Measurements from ENCODE around the gene OR4K5.

OR4K5 gene

GRCh38 chr14:19920021-19920657 is at the start of gene OR4K5:
Gene OR4K5 (plus strand): TSS chr14:19920607. CDS start chr14:19920607, 0 bp downstream.
- no peaks in the 10 kb centered on the region for H3K27me3 ChIP-seq (replicated peaks; ENCODE audit: control insufficient read depth, insufficient read depth, low read length)
- no peak for DNase-seq (ENCODE audit: extremely low read depth, insufficient read length)
- TF ChIP-seq CTCF (IDR thresholded peaks at IDR 0.05; ENCODE audit: insufficient read depth, low read length, poor library complexity, severe bottlenecking) = no peak
- no peaks in the 10 kb centered on the region for H3K36me3 ChIP-seq (ENCODE audit: control insufficient read depth, insufficient read depth, low read length)
- no peak within 1 kb of the TSS for H3K4me3 ChIP-seq (replicated peaks; ENCODE audit: low read depth, low read length)

GRCh38 chr14:19873178-19873577 is 47.2 kb upstream of the OR4K5 start:
- Histone ChIP-seq H3K27me3 (replicated peaks; ENCODE audit: control insufficient read depth, insufficient read depth, low read length) (no peaks in the 10 kb centered on the region), H3K36me3 (ENCODE audit: control insufficient read depth, insufficient read depth, low read length) (no peaks in the 10 kb centered on the region), H3K4me3 (replicated peaks; ENCODE audit: low read depth, low read length) (no peak overlapping the region)
- TF ChIP-seq CTCF (IDR thresholded peaks at IDR 0.05; ENCODE audit: insufficient read depth, low read length, poor library complexity, severe bottlenecking) = no peak
- no peak for DNase-seq (ENCODE audit: extremely low read depth, insufficient read length)

GRCh38 chr14:19874842-19875241 is 45.6 kb upstream of the OR4K5 start, which contains the start of gene OR4K2:
Gene OR4K2 (plus strand): TSS chr14:19875142. CDS start chr14:19876268, 1,126 bp downstream.
- TF ChIP-seq CTCF (IDR thresholded peaks at IDR 0.05; ENCODE audit: insufficient read depth, low read length, poor library complexity, severe bottlenecking) = no peak
- no peak for DNase-seq (ENCODE audit: extremely low read depth, insufficient read length)
- no peak within 1 kb of the TSS for H3K4me3 ChIP-seq (replicated peaks; ENCODE audit: low read depth, low read length)
- H3K27me3 ChIP-seq (replicated peaks; ENCODE audit: control insufficient read depth, insufficient read depth, low read length) = no peaks in the 10 kb centered on the region
- no peaks in the 10 kb centered on the region for H3K36me3 ChIP-seq (ENCODE audit: control insufficient read depth, insufficient read depth, low read length)

- no peaks in the 10 kb centered on the region for H3K27me3 ChIP-seq (replicated peaks; ENCODE audit: control insufficient read depth, insufficient read depth, low read length)
- DNase-seq (ENCODE audit: extremely low read depth, insufficient read length) = no peak
Measured at GRCh38 chr14:19878029-19878642, 42.3 kb upstream of the OR4K5 start.

GRCh38 chr14:19895282-19895681 is 25.1 kb upstream of the OR4K5 start:
- H3K4me3 ChIP-seq (replicated peaks; ENCODE audit: low read depth, low read length) = no peak overlapping the region
- TF ChIP-seq CTCF (IDR thresholded peaks at IDR 0.05; ENCODE audit: insufficient read depth, low read length, poor library complexity, severe bottlenecking) = no peak
- DNase-seq (ENCODE audit: extremely low read depth, insufficient read length) = no peak
- no peaks in the 10 kb centered on the region for H3K36me3 ChIP-seq (ENCODE audit: control insufficient read depth, insufficient read depth, low read length)
- no peaks in the 10 kb centered on the region for H3K27me3 ChIP-seq (replicated peaks; ENCODE audit: control insufficient read depth, insufficient read depth, low read length)

More at GRCh38 chr14:19878029-19878642, 42.3 kb upstream of the OR4K5 start:
- Histone ChIP-seq H3K4me3 (replicated peaks; ENCODE audit: low read depth, low read length) (no peak overlapping the region), H3K36me3 (ENCODE audit: control insufficient read depth, insufficient read depth, low read length) (no peaks in the 10 kb centered on the region)
- TF ChIP-seq CTCF (IDR thresholded peaks at IDR 0.05; ENCODE audit: insufficient read depth, low read length, poor library complexity, severe bottlenecking) = peak; percentile 58

Data from GM06990 (cell line).